H1 (cell line): Measurements from ENCODE around the gene SEC61B. TPM values are rescaled to one million over a fixed set of nuclear protein-coding genes. Genes with fewer than 3 reads are reported as not detected.

Source experiments
- BRCA1 ChIP-seq: IDR thresholded peaks from 2 replicates; pipeline ENCODE4 v1.6.1; 2012; ENCODE audit warnings: low read depth, low read length, improper control_type of control experiment
- GTF2F1 ChIP-seq: IDR thresholded peaks from 2 replicates; pipeline ENCODE4 v1.6.1; 2012; ENCODE audit warnings: low read depth, low read length, improper control_type of control experiment, borderline replicate concordance
- KDM4A ChIP-seq: IDR thresholded peaks from one replicate; pipeline ENCODE4 v1.7.1; 2012; ENCODE audit warnings: low read depth, mild to moderate bottlenecking, moderate library complexity, low read length, inconsistent platforms; ENCODE audit not compliant: severe bottlenecking
- RBBP5 ChIP-seq: IDR thresholded peaks from 2 replicates; pipeline ENCODE4 v1.7.1; 2012; ENCODE audit warnings: low read depth, mild to moderate bottlenecking, inconsistent platforms, low read length, moderate library complexity, borderline replicate concordance
- SP4 ChIP-seq: IDR thresholded peaks from 2 replicates; pipeline ENCODE4 v1.6.1; 2012; ENCODE audit warnings: low read length, inconsistent platforms
- polyA plus RNA-seq, 7 experiments: library from polyadenylated mRNA; depleted of rRNA in 3 of 7; stranded (reverse) in 5 of 7; unstranded in 2 of 7; fragments of >200 nt in 5 of 7; fragments of 200-250 nt in 2 of 7; gene quantifications; 1 replicate in 5 of 7; 2 replicates in 1 of 7; 4 replicates in 1 of 7; pipeline versions ENCODE4 v1.2.1 to v1.2.3, GENCODE V29; 2011 to 2013; ENCODE audit warnings: missing spikeins in 2 of 7, mixed read lengths in 2 of 7
- total RNA-seq: library from RNA; stranded (reverse); fragmentation: NEBNext Ultra II Directional; extraction: Animal tissue kit (Norgen Biotek cat#: 25700); gene quantifications from 2 replicates; pipeline ENCODE4 v1.2.1, GENCODE V29; 2021
- TF ChIP-seq, protein P1 (sequence below): fragments of 300-600 bp; sonication (generic); IDR thresholded peaks from 2 replicates; pipeline ENCODE4 v1.7.1; 2012; ENCODE audit warnings: low read length, moderate library complexity, mild to moderate bottlenecking, inconsistent platforms; ENCODE audit not compliant: insufficient replicate concordance

Gene SEC61B
- total and polyA plus RNA-seq, 2 of the 8 experiments (the other 6 are each of a cell fraction or from before 2014, with no cell fraction given), result 155 to 379 TPM

DNA sequence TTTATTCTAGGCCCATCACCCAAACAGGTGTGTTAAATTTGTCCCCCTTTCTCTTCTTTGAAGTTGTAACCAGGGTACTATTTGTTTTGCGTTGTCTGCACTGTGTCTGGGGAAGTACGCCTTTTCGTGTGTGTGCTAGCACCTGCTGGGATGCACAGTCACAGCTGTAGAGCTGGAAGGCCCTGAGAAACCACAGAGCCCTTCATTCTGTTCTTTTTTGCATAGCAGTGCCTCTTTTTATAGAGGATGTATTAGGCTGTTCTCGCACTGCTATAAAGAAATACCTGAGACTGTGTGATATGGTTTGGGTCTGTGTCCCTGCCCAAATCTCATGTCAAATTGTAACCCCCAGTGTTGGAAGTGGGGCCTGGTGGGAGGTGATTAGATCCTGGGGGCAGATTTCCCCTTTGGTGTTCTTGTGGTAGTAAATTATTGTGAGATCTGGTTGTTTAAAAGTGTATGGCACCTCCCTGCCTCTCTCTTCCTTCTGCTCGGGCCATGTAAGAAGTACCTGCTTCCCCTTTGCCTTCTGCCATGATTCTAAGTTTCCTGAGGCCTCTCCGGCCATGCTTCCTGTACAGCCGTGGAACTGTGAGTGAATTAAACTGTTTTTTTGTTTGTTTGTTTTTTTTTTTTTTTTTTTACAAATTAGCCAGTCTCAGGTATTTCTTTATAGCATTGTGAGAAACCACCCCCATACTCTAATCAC is 14.0 kb downstream of the SEC61B start (continued):
- TF ChIP-seq, protein P1, sequence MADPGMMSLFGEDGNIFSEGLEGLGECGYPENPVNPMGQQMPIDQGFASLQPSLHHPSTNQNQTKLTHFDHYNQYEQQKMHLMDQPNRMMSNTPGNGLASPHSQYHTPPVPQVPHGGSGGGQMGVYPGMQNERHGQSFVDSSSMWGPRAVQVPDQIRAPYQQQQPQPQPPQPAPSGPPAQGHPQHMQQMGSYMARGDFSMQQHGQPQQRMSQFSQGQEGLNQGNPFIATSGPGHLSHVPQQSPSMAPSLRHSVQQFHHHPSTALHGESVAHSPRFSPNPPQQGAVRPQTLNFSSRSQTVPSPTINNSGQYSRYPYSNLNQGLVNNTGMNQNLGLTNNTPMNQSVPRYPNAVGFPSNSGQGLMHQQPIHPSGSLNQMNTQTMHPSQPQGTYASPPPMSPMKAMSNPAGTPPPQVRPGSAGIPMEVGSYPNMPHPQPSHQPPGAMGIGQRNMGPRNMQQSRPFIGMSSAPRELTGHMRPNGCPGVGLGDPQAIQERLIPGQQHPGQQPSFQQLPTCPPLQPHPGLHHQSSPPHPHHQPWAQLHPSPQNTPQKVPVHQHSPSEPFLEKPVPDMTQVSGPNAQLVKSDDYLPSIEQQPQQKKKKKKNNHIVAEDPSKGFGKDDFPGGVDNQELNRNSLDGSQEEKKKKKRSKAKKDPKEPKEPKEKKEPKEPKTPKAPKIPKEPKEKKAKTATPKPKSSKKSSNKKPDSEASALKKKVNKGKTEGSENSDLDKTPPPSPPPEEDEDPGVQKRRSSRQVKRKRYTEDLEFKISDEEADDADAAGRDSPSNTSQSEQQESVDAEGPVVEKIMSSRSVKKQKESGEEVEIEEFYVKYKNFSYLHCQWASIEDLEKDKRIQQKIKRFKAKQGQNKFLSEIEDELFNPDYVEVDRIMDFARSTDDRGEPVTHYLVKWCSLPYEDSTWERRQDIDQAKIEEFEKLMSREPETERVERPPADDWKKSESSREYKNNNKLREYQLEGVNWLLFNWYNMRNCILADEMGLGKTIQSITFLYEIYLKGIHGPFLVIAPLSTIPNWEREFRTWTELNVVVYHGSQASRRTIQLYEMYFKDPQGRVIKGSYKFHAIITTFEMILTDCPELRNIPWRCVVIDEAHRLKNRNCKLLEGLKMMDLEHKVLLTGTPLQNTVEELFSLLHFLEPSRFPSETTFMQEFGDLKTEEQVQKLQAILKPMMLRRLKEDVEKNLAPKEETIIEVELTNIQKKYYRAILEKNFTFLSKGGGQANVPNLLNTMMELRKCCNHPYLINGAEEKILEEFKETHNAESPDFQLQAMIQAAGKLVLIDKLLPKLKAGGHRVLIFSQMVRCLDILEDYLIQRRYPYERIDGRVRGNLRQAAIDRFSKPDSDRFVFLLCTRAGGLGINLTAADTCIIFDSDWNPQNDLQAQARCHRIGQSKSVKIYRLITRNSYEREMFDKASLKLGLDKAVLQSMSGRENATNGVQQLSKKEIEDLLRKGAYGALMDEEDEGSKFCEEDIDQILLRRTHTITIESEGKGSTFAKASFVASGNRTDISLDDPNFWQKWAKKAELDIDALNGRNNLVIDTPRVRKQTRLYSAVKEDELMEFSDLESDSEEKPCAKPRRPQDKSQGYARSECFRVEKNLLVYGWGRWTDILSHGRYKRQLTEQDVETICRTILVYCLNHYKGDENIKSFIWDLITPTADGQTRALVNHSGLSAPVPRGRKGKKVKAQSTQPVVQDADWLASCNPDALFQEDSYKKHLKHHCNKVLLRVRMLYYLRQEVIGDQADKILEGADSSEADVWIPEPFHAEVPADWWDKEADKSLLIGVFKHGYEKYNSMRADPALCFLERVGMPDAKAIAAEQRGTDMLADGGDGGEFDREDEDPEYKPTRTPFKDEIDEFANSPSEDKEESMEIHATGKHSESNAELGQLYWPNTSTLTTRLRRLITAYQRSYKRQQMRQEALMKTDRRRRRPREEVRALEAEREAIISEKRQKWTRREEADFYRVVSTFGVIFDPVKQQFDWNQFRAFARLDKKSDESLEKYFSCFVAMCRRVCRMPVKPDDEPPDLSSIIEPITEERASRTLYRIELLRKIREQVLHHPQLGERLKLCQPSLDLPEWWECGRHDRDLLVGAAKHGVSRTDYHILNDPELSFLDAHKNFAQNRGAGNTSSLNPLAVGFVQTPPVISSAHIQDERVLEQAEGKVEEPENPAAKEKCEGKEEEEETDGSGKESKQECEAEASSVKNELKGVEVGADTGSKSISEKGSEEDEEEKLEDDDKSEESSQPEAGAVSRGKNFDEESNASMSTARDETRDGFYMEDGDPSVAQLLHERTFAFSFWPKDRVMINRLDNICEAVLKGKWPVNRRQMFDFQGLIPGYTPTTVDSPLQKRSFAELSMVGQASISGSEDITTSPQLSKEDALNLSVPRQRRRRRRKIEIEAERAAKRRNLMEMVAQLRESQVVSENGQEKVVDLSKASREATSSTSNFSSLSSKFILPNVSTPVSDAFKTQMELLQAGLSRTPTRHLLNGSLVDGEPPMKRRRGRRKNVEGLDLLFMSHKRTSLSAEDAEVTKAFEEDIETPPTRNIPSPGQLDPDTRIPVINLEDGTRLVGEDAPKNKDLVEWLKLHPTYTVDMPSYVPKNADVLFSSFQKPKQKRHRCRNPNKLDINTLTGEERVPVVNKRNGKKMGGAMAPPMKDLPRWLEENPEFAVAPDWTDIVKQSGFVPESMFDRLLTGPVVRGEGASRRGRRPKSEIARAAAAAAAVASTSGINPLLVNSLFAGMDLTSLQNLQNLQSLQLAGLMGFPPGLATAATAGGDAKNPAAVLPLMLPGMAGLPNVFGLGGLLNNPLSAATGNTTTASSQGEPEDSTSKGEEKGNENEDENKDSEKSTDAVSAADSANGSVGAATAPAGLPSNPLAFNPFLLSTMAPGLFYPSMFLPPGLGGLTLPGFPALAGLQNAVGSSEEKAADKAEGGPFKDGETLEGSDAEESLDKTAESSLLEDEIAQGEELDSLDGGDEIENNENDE, result no peak
- TF ChIP-seq SP4 (no peak), RBBP5 (no peak), BRCA1 (no peak), GTF2F1 (no peak), KDM4A (no peak)
